GM19467 (cell line): ENCODE measurements around the gene GDA.

Experiments used
- ATAC-seq: cut with Tn5 transposase; IDR thresholded peaks from one replicate; pipeline ENCODE4 v1.9.1; 2021; ENCODE audit warnings: mild to moderate bottlenecking, moderate library complexity; ENCODE audit not compliant: unreplicated experiment

The GDA gene

GRCh38 chr9:72150127-72150526, 887 bp downstream of the GDA start:
- ATAC-seq, result no peak

GRCh38 chr9:72150661-72151060, 1.4 kb downstream of the GDA start:
- ATAC-seq, result no peak

- ATAC-seq, result no peak
Observed at GRCh38 chr9:72151104-72151503, 1.9 kb downstream of the GDA start.

GRCh38 chr9:72154468-72155285, 5.4 kb downstream of the GDA start:
- peak; percentile 76 for ATAC-seq

- no peak for ATAC-seq
Observed at GRCh38 chr9:72155301-72155700, 6.1 kb downstream of the GDA start.

- ATAC-seq, result no peak
Observed at GRCh38 chr9:72156586-72156985, 7.3 kb downstream of the GDA start.

GRCh38 chr9:72158680-72159079, 9.4 kb downstream of the GDA start:
- ATAC-seq, result no peak

GRCh38 chr9:72160446-72161123, 11.3 kb downstream of the GDA start:
- no peak for ATAC-seq

GRCh38 chr9:72165326-72165725, 16.1 kb downstream of the GDA start:
- no peak for ATAC-seq

- no peak for ATAC-seq
Observed at GRCh38 chr9:72165821-72166547, 16.7 kb downstream of the GDA start.

GRCh38 chr9:72168075-72168474, 18.8 kb downstream of the GDA start:
- ATAC-seq, result no peak

- no peak for ATAC-seq
Observed at GRCh38 chr9:72169178-72169577, 19.9 kb downstream of the GDA start.

GRCh38 chr9:72173080-72173479, 23.8 kb downstream of the GDA start:
- ATAC-seq, result no peak

GRCh38 chr9:72185561-72185960, 36.3 kb downstream of the GDA start:
- ATAC-seq, result no peak

GRCh38 chr9:72187121-72187695, 38.0 kb downstream of the GDA start:
- no peak for ATAC-seq

- ATAC-seq, result no peak
Observed at GRCh38 chr9:72188232-72188631, 39.0 kb downstream of the GDA start.

- ATAC-seq, result peak; percentile 95
Observed at GRCh38 chr9:72193478-72193881, 44.2 kb downstream of the GDA start.

GRCh38 chr9:72199238-72199637, 50.0 kb downstream of the GDA start:
- ATAC-seq, result no peak

- ATAC-seq, result no peak
Observed at GRCh38 chr9:72200452-72200851, 51.2 kb downstream of the GDA start.

- ATAC-seq, result no peak
Observed at GRCh38 chr9:72202009-72202408, 52.8 kb downstream of the GDA start.

- ATAC-seq, result peak; percentile 52
Observed at GRCh38 chr9:72203205-72203803, 54.1 kb downstream of the GDA start.
